CD4-positive, alpha-beta T cell (primary cell): ENCODE results near the gene ILKAP. TPM values are rescaled to one million over a fixed set of nuclear protein-coding genes. Genes with fewer than 3 reads are reported as not detected.

Experiments used
- ATAC-seq: fragments of 200-7000 bp; cut with Tn5 transposase; one replicate; pipeline ENCODE4 v1.10.0; 2022; ENCODE audit warnings: mild to moderate bottlenecking; ENCODE audit not compliant: poor library complexity
- CTCF ChIA-PET: fragments of 350-600 bp; sonication (Branson Sonifier 250); formaldehyde crosslinking; loops from one replicate; lab custom pipeline; 2021; ENCODE audit warnings: antibody characterized with exemption, inconsistent platforms; lab: Charles Lee
- POLR2A ChIA-PET: fragments of 350-600 bp; sonication (Branson Sonifier 250); formaldehyde crosslinking; loops from one replicate; lab custom pipeline; 2021; ENCODE audit warnings: antibody characterized with exemption, inconsistent platforms; lab: Charles Lee
- DNase-seq, 14 experiments: peaks; one replicate each; pipeline ENCODE4 v3.0.0-alpha.2; 2013 to 2020; ENCODE audit warnings: mixed read lengths in 2 of 14
- H3K27ac ChIP-seq, 2 donors: one replicate each; pipeline versions ENCODE4 v1.5.1 to v1.7.0; 2013; ENCODE audit warnings: low read length in 2 of 2, low read depth in 1 of 2, mild to moderate bottlenecking in 1 of 2
- H3K27me3 ChIP-seq, 2 experiments: 1 replicate in 1 of 2; 2 replicates in 1 of 2; pipeline versions ENCODE4 v1.6.1 to v1.7.0; 2013; ENCODE audit warnings: low read length in 2 of 2, control low read depth in 1 of 2, mild to moderate bottlenecking in 1 of 2, moderate library complexity in 1 of 2; ENCODE audit not compliant: insufficient read depth in 2 of 2, control insufficient read depth in 1 of 2
- H3K36me3 ChIP-seq: one replicate; pipeline ENCODE4 v1.6.1; 2013; ENCODE audit warnings: low read length, control low read depth; ENCODE audit not compliant: insufficient read depth
- H3K4me1 ChIP-seq: one replicate; pipeline ENCODE4 v1.6.1; 2013; ENCODE audit warnings: low read length, control low read depth; ENCODE audit not compliant: insufficient read depth
- H3K4me3 ChIP-seq: one replicate; pipeline ENCODE4 v1.5.1; 2013; ENCODE audit warnings: mild to moderate bottlenecking, low read length, moderate library complexity
- H3K9me3 ChIP-seq, 2 experiments: 1 replicate in 1 of 2; 2 replicates in 1 of 2; pipeline versions ENCODE4 v1.6.1 to v1.7.0; 2013; ENCODE audit warnings: low read length in 2 of 2, mild to moderate bottlenecking in 2 of 2, control low read depth in 1 of 2, moderate library complexity in 1 of 2; ENCODE audit not compliant: control insufficient read depth in 1 of 2, insufficient read depth in 1 of 2
- H3K27ac Mint-ChIP-seq: one replicate; pipeline ENCODE4 v1.8.0; 2020; ENCODE audit warnings: mixed read lengths
- H3K27me3 Mint-ChIP-seq: one replicate; pipeline ENCODE4 v1.8.0; 2021; ENCODE audit warnings: mixed read lengths
- H3K36me3 Mint-ChIP-seq: one replicate; pipeline ENCODE4 v1.8.0; 2021; ENCODE audit warnings: low read depth, mixed read lengths
- H3K4me1 Mint-ChIP-seq: one replicate; pipeline ENCODE4 v1.8.0; 2021; ENCODE audit warnings: low read depth, mixed read lengths
- H3K4me3 Mint-ChIP-seq: one replicate; pipeline ENCODE4 v1.8.0; 2020; ENCODE audit warnings: mild to moderate bottlenecking, mixed read lengths
- H3K9me3 Mint-ChIP-seq: one replicate; pipeline ENCODE4 v1.8.0; 2020; ENCODE audit warnings: mixed read lengths
- intact Hi-C, 2 experiments: fragments of 100-400 bp; cut with DNase I in 1 of 2; cut with micrococcal nuclease in 1 of 2; formaldehyde crosslinking; loops; one replicate each; pipeline versions ENCODE4 v1.15.1 to v1.9.0; 2023 to 2025; cut with DNase I, micrococcal nuclease
- total RNA-seq, 174 experiments: library from RNA in 2 of 174; stranded (reverse) in 2 of 174; gene quantifications; one replicate each; pipeline ENCODE4 v1.2.3 and lab custom pipeline; 2021 to 2026
- TF ChIP-seq, protein P1 (sequence below): fragments of 200-600 bp; IDR thresholded peaks from one replicate; pipeline ENCODE4 v1.8.0; 2022; ENCODE audit warnings: antibody characterized with exemption, mild to moderate bottlenecking

ILKAP gene
- total RNA-seq, 2 experiments from 2014 or later = 133 to 143 TPM

DNA sequence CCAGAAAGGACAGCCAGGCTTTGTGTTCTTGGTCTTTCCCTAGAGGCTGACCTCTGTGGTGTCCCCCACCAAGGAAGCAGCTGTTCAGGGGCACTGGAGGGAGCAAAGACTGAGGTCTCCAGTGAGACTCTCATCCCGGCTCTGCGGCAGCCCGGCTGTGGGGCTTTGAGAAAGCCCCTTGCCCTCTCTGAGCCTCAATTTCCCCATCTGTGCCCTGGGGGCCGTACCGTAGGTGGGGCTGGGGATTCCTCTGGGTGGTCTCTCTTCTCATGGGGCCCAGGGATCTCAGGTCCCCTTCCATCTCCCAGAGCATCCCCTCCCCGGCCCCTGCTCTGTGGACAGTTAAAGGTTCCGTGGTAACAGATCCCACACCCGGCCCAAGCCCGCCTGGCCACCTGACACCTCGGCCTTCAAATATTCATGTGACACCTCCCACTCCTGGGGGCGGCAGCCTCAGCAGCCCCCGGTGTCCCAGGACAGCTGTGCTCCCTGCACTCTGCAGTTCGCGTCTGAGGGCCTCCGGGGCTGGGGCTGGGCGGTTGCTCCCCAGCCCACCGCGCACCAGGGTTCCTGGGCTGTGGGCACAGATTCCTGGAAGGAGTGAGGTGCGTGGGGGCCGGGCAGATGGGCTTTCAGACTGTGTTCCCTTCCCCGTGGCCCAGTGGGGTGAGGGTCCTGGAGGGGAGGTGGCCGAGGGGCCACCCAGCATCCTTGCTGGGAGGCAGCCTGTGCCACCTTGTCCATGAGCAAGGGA lies 80.1 kb downstream of the ILKAP start:
- POLR2A ChIA-PET = no interaction called here
- Mint-ChIP-seq H3K27ac (no peak overlapping the region), H3K4me1 (no peaks in the 10 kb centered on the region), H3K27me3 (no peaks in the 10 kb centered on the region), H3K9me3 (no peaks in the 10 kb centered on the region), H3K36me3 (no peaks in the 10 kb centered on the region), H3K4me3 (no peak overlapping the region)
- CTCF ChIA-PET = no interaction called here
- no peak overlapping the region for H3K4me3 ChIP-seq
- peaks cover 0 to 6% of the 10 kb centered on the region in 2 experiments for H3K9me3 ChIP-seq
- H3K27me3 ChIP-seq = peaks cover 0 to under 1% of the 10 kb centered on the region in 2 experiments
- intact Hi-C loops = no loop called here
- H3K36me3 ChIP-seq = no peaks in the 10 kb centered on the region
- ATAC-seq (no peak), DNase-seq (no peak)
- TF ChIP-seq, protein P1, sequence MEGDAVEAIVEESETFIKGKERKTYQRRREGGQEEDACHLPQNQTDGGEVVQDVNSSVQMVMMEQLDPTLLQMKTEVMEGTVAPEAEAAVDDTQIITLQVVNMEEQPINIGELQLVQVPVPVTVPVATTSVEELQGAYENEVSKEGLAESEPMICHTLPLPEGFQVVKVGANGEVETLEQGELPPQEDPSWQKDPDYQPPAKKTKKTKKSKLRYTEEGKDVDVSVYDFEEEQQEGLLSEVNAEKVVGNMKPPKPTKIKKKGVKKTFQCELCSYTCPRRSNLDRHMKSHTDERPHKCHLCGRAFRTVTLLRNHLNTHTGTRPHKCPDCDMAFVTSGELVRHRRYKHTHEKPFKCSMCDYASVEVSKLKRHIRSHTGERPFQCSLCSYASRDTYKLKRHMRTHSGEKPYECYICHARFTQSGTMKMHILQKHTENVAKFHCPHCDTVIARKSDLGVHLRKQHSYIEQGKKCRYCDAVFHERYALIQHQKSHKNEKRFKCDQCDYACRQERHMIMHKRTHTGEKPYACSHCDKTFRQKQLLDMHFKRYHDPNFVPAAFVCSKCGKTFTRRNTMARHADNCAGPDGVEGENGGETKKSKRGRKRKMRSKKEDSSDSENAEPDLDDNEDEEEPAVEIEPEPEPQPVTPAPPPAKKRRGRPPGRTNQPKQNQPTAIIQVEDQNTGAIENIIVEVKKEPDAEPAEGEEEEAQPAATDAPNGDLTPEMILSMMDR = no peak
- H3K27ac ChIP-seq = no peak overlapping the region
- no peaks in the 10 kb centered on the region for H3K4me1 ChIP-seq

GRCh38 chr2:238122287-238123217 lies 80.9 kb downstream of the ILKAP start:
- ATAC-seq (no peak), DNase-seq (peak in 1 of 14 experiments; percentile 4)
- Histone ChIP-seq H3K9me3 (peaks cover 0 to 6% of the 10 kb centered on the region in 2 experiments), H3K36me3 (no peaks in the 10 kb centered on the region), H3K4me1 (no peaks in the 10 kb centered on the region), H3K4me3 (no peak overlapping the region), H3K27me3 (peaks cover 3% of the 10 kb centered on the region in 2 experiments), H3K27ac (no peak overlapping the region)
- Mint-ChIP-seq H3K9me3 (no peaks in the 10 kb centered on the region), H3K4me1 (no peaks in the 10 kb centered on the region), H3K27ac (no peak overlapping the region), H3K36me3 (no peaks in the 10 kb centered on the region), H3K27me3 (peaks cover 3% of the 10 kb centered on the region), H3K4me3 (no peak overlapping the region)
- intact Hi-C loops = no loop called here
- CTCF ChIA-PET = no interaction called here
- POLR2A ChIA-PET = no interaction called here
- TF ChIP-seq, protein P1 = no peak

DNA sequence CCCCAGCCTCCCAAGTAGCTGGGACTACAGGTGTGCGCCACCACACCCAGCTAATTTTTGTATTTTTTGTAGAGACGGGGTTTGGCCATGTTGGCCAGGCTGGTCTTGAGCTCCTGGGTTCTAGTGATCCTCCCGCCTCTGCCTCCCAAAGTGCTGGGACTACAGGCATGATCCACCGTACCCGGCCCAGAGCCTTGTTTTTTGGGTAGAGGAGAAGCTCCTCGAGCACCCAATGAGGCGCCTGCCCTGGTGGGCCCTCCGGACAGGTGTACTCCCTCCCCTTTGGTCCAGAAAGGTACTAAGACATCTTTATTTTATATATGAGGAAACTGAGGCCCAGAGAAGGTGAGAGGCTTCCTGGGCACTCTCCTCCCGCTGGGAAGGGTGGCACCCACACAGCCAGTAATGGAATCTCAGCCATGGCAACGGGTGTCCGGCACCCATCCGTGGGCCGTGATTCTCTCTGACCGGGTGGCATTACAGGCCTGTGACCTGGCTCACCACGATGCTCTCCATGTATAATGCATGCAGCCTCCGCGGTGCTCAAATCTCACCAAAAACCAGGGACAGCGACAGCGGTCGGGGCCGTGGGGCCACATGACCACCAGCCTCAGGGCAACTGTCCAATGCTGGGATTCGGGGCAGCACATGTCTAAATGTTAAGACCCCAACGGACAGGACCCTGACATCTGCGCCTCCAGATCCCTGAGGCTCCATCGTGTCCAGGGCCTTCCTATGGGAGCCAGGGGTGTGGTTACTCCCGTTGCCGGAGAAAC lies 81.8 kb downstream of the ILKAP start:
- Histone ChIP-seq H3K9me3 (peaks cover 0 to 13% of the 10 kb centered on the region in 2 experiments), H3K27ac (no peak overlapping the region), H3K27me3 (peaks cover 3% of the 10 kb centered on the region in 2 experiments), H3K4me3 (no peak overlapping the region), H3K36me3 (no peaks in the 10 kb centered on the region), H3K4me1 (no peaks in the 10 kb centered on the region)
- Mint-ChIP-seq H3K4me1 (no peaks in the 10 kb centered on the region), H3K9me3 (no peaks in the 10 kb centered on the region), H3K36me3 (no peaks in the 10 kb centered on the region), H3K27ac (no peak overlapping the region), H3K27me3 (peaks cover 5% of the 10 kb centered on the region), H3K4me3 (no peak overlapping the region)
- intact Hi-C loops = no loop called here
- ChIA-PET CTCF (no interaction called here), POLR2A (no interaction called here)
- ATAC-seq (no peak), DNase-seq (no peak)
- TF ChIP-seq, protein P1 = no peak
